Mesothelial cell of epicardium (in vitro differentiated cells): Measurements from ENCODE around the gene PAQR5. TPM values are rescaled to one million over a fixed set of nuclear protein-coding genes. Genes with fewer than 3 reads are reported as not detected.
"Not testable (repeated sequence)": the region's sequence is repeated elsewhere in the genome, so short reads cannot be mapped to it uniquely, and the experiment has no call there.

Source experiments
- DNase-seq, 2 experiments: peaks; one replicate each; pipeline ENCODE4 v3.0.0; 2021; ENCODE audit warnings: low spot score in 2 of 2; ENCODE audit not compliant: unreplicated experiment in 2 of 2
- H3K27ac Mint-ChIP-seq: 2 replicates; pipeline ENCODE4 v1.8.0; 2021; ENCODE audit warnings: mixed read lengths
- H3K27me3 Mint-ChIP-seq: 2 replicates; pipeline ENCODE4 v1.8.0; 2021; ENCODE audit warnings: low read depth, mixed read lengths
- H3K36me3 Mint-ChIP-seq: 2 replicates; pipeline ENCODE4 v1.8.0; 2021; ENCODE audit warnings: mixed read lengths
- H3K4me1 Mint-ChIP-seq: 2 replicates; pipeline ENCODE4 v1.8.0; 2021; ENCODE audit warnings: mixed read lengths
- H3K4me3 Mint-ChIP-seq: 2 replicates; pipeline ENCODE4 v1.8.0; 2021; ENCODE audit warnings: mild to moderate bottlenecking, moderate library complexity, mixed read lengths
- H3K9me3 Mint-ChIP-seq: 2 replicates; pipeline ENCODE4 v1.8.0; 2021; ENCODE audit warnings: mixed read lengths
- total RNA-seq: library from RNA; stranded (reverse); gene quantifications from 3 replicates; pipeline ENCODE4 v1.2.1, GENCODE V29; 2021
- TF ChIP-seq, protein P1 (sequence below): fragments of 200-600 bp; sonication (generic); IDR thresholded peaks from one replicate; pipeline ENCODE4 v1.5.0; 2021; ENCODE audit warnings: antibody characterized with exemption; ENCODE audit not compliant: unreplicated experiment

Gene PAQR5
- total RNA-seq, 1 donor from 2014 or later: 1.2 TPM

GRCh38 chr15:69328739-69329138 is 30.0 kb downstream of the PAQR5 start:
- no peak overlapping the region for H3K4me3 Mint-ChIP-seq
- H3K27me3 Mint-ChIP-seq: no peaks in the 10 kb centered on the region
- peaks cover 7% of the 10 kb centered on the region for H3K4me1 Mint-ChIP-seq
- TF ChIP-seq, protein P1, sequence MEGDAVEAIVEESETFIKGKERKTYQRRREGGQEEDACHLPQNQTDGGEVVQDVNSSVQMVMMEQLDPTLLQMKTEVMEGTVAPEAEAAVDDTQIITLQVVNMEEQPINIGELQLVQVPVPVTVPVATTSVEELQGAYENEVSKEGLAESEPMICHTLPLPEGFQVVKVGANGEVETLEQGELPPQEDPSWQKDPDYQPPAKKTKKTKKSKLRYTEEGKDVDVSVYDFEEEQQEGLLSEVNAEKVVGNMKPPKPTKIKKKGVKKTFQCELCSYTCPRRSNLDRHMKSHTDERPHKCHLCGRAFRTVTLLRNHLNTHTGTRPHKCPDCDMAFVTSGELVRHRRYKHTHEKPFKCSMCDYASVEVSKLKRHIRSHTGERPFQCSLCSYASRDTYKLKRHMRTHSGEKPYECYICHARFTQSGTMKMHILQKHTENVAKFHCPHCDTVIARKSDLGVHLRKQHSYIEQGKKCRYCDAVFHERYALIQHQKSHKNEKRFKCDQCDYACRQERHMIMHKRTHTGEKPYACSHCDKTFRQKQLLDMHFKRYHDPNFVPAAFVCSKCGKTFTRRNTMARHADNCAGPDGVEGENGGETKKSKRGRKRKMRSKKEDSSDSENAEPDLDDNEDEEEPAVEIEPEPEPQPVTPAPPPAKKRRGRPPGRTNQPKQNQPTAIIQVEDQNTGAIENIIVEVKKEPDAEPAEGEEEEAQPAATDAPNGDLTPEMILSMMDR: no peak
- no peak overlapping the region for H3K27ac Mint-ChIP-seq
- peaks cover 4% of the 10 kb centered on the region for H3K9me3 Mint-ChIP-seq
- no peak for DNase-seq
- H3K36me3 Mint-ChIP-seq: no peaks in the 10 kb centered on the region

GRCh38 chr15:69337138-69337537 is 38.4 kb downstream of the PAQR5 start:
- no peaks in the 10 kb centered on the region for H3K27me3 Mint-ChIP-seq
- no peak overlapping the region for H3K4me3 Mint-ChIP-seq
- H3K27ac Mint-ChIP-seq: no peak overlapping the region
- peaks cover 8% of the 10 kb centered on the region for H3K9me3 Mint-ChIP-seq
- no peak for DNase-seq
- peaks cover 5% of the 10 kb centered on the region for H3K36me3 Mint-ChIP-seq
- TF ChIP-seq, protein P1: no peak
- no peaks in the 10 kb centered on the region for H3K4me1 Mint-ChIP-seq

DNA sequence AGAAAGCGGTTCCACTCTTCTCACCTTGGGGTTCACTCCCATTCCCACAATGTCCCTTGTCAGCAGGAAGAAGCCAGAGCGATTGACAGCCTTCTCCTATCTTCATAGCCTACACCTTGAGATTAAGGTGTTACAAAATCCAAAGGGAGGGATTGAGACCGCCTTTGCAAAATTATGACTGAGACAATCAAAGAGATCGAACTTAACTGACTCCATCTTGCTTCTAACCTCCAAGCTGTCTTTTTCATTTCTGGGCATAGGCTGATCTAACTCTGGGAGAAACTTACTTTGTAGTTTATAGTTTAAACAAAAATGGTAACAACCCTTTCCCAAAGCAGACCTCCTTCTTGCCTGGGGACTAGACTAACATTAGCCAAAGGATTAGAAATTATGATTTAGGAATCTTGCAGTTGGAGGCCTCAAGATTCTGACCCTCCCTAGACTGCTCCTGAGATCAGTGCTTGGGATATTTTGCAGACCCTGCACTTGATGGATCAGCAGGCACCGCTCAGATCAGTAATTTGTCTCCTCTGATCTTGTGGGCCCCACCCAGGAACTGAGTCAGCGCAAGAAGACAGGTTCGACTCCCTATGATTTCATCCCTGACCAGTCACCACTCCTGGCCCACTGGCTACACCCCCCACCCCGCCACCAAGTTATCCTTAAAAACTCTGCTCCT is 40.0 kb downstream of the PAQR5 start:
- H3K27ac Mint-ChIP-seq: no peak overlapping the region
- H3K27me3 Mint-ChIP-seq: no peaks in the 10 kb centered on the region
- peaks cover 9% of the 10 kb centered on the region for H3K4me1 Mint-ChIP-seq
- DNase-seq: no peak
- TF ChIP-seq, protein P1: no peak
- peaks cover 5% of the 10 kb centered on the region for H3K36me3 Mint-ChIP-seq
- peaks cover 8% of the 10 kb centered on the region for H3K9me3 Mint-ChIP-seq
- H3K4me3 Mint-ChIP-seq: no peak overlapping the region

GRCh38 chr15:69339214-69339543 is 40.5 kb downstream of the PAQR5 start:
- H3K27me3 Mint-ChIP-seq, H3K27ac Mint-ChIP-seq, DNase-seq, H3K4me1 Mint-ChIP-seq, H3K4me3 Mint-ChIP-seq, H3K9me3 Mint-ChIP-seq, H3K36me3 Mint-ChIP-seq: not testable (repeated sequence)

DNA sequence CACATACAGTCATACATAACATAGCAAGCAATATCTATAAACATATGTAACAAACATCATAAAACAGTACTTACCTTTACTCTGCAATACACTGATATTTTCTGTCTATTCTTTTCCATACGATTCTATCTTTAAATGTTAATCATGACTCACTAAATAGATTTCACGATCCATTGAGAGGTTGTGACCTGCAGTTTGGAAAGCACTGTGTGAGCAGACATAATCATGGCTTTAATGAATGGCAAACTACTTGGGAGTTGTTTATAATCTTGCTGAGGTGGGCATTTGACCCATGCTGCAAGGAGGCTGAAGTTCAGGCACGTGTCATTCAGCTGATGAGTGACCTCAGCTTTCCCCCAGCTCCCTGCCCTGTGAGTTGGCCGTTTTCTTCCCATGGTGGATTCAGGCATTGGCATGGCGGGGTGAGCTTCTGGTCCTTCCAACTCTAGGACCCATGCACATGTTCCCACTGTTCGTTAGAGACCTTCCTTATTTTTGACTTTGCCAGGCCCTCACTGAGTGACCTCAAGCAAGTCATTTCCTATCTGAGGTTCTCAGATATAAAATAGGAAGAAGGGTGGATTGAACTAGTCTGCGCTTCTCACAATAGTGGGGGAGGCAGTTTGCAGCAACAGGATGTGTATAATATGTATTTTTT is 41.7 kb downstream of the PAQR5 start:
- H3K9me3 Mint-ChIP-seq: peaks cover 4% of the 10 kb centered on the region
- no peak overlapping the region for H3K27ac Mint-ChIP-seq
- DNase-seq: no peak
- H3K4me1 Mint-ChIP-seq: peaks cover 9% of the 10 kb centered on the region
- TF ChIP-seq, protein P1: no peak
- H3K27me3 Mint-ChIP-seq: no peaks in the 10 kb centered on the region
- H3K4me3 Mint-ChIP-seq: no peak overlapping the region
- H3K36me3 Mint-ChIP-seq: peaks cover 1% of the 10 kb centered on the region

- TF ChIP-seq, protein P1: no peak
- H3K4me3 Mint-ChIP-seq: no peak overlapping the region
- H3K27me3 Mint-ChIP-seq: no peaks in the 10 kb centered on the region
- H3K9me3 Mint-ChIP-seq: no peaks in the 10 kb centered on the region
- H3K36me3 Mint-ChIP-seq: no peaks in the 10 kb centered on the region
- H3K4me1 Mint-ChIP-seq: peaks cover 9% of the 10 kb centered on the region
- no peak overlapping the region for H3K27ac Mint-ChIP-seq
- DNase-seq: no peak
These were observed 42.6 kb downstream of the PAQR5 start for GRCh38 chr15:69341356-69341755.
